H1 (cell line): ENCODE data around the gene ADARB2. TPM values are rescaled to one million over a fixed set of nuclear protein-coding genes. Genes with fewer than 3 reads are reported as not detected.

Experiments used
- HDAC2 ChIP-seq, 2 experiments: fragments of 300-600 bp in 1 of 2; sonication (generic) in 1 of 2; IDR thresholded peaks; 2 replicates each; pipeline ENCODE4 v1.6.1; 2011 to 2012; ENCODE audit warnings: low read depth in 2 of 2, low read length in 2 of 2, mild to moderate bottlenecking in 2 of 2, moderate library complexity in 2 of 2, borderline replicate concordance in 1 of 2, inconsistent platforms in 1 of 2
- SIN3A ChIP-seq, 2 experiments: IDR thresholded peaks in 1 of 2; conservative IDR thresholded peaks in 1 of 2; 2 replicates each; pipeline ENCODE4 v1.6.1; 2011 to 2012; ENCODE audit warnings: low read length in 2 of 2, improper control_type of control experiment in 1 of 2, low read depth in 1 of 2, mild to moderate bottlenecking in 1 of 2
- polyA plus RNA-seq, 7 experiments: library from polyadenylated mRNA; depleted of rRNA in 3 of 7; stranded (reverse) in 5 of 7; unstranded in 2 of 7; fragments of >200 nt in 5 of 7; fragments of 200-250 nt in 2 of 7; gene quantifications; 1 replicate in 5 of 7; 2 replicates in 1 of 7; 4 replicates in 1 of 7; pipeline versions ENCODE4 v1.2.1 to v1.2.3, GENCODE V29; 2011 to 2013; ENCODE audit warnings: missing spikeins in 2 of 7, mixed read lengths in 2 of 7
- total RNA-seq: library from RNA; stranded (reverse); fragmentation: NEBNext Ultra II Directional; extraction: Animal tissue kit (Norgen Biotek cat#: 25700); gene quantifications from 2 replicates; pipeline ENCODE4 v1.2.1, GENCODE V29; 2021

The ADARB2 gene
- total and polyA plus RNA-seq, 2 of the 8 experiments (the other 6 are each of a cell fraction or from before 2014, with no cell fraction given): 2.2 to 2.8 TPM

- TF ChIP-seq HDAC2 (IDR thresholded peaks at IDR 0.05; ENCODE audit: borderline replicate concordance in 1 of 2, low read depth in 2 of 2, low read length in 2 of 2) (no peak), SIN3A (conservative IDR thresholded peaks at IDR 0.05 in 1 of 2, IDR thresholded peaks at IDR 0.05 in 1 of 2; ENCODE audit: low read depth in 1 of 2, low read length in 2 of 2) (no peak)
Observed at GRCh38 chr10:1137499-1138163, 599.7 kb downstream of the ADARB2 start (continued).
